Measurements from ENCODE around the gene SSC5D. TPM values are rescaled to one million over a fixed set of nuclear protein-coding genes. Genes with fewer than 3 reads are reported as not detected.

Gene SSC5D
- total RNA-seq, 1 experiment from 2014 or later: 1.5 TPM

DNA sequence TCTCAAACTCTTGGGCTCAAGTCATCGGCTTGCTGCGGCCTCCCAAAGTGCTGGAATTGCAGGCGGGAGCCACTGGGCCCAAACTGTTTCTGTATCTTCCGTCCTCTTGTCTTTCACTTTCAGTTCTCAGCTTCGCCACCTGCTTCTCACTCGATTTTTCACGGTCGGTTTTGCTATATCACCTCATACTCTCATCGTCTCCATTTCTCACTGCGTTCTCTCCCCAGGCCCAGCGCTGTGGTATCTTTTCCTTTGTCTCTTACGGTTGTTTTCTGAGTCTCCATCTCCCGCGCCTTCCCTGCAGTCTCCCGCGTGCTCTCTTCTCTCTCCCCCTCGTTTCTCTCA, 14.9 kb downstream of the SSC5D start:
- intact Hi-C loops (cut with micrococcal nuclease): no loop called here
- H4K20me1 ChIP-seq (ENCODE audit: insufficient read depth): no peaks in the 10 kb centered on the region
- H3K4me2 ChIP-seq (ENCODE audit: low read length): no peak overlapping the region
- no peaks in the 10 kb centered on the region for H3K79me2 ChIP-seq (ENCODE audit: insufficient read depth, low read length)
- ChIA-PET CTCF (interaction anchor here (0.8 to 1.4 kb wide), 7 partner anchors 8 to 622 kb away, joined by 3 to 8 read pairs (median 5); no protein-coding TSS in a partner anchor), RAD21 (ENCODE audit: low non-redundant PET in 1 of 2, low total read pairs in 2 of 2, uncharacterized antibody in 2 of 2, unreplicated experiment in 2 of 2) (interaction anchor here in 1 of 2 experiments (1.2 kb wide), 2 partner anchors 36 to 362 kb away, joined by 3 read pairs; no protein-coding TSS in a partner anchor), POLR2A (interaction anchor here (1.2 kb wide), 1 partner anchor 95 kb away, joined by 5 read pairs; the partner anchor contains the start of gene UBE2S)
- H3K4me1 ChIP-seq (ENCODE audit: control insufficient read depth in 1 of 2, insufficient read depth in 2 of 2, low read length in 2 of 2): peaks cover 0 to 4% of the 10 kb centered on the region in 2 experiments; a peak in 1 of 4 replicates
- no peaks in the 10 kb centered on the region for H3K27me3 ChIP-seq (ENCODE audit: insufficient read depth, low read length)
- no peak overlapping the region for H3K4me3 ChIP-seq (replicated peaks in 1 of 2; ENCODE audit: low read depth in 1 of 2, low read length in 2 of 2)
- no TSS peak for BruUV-seq (replicated peaks)
- no peak for TF ChIP-seq SRF (IDR thresholded peaks at IDR 0.05; ENCODE audit: low read depth)
- TF ChIP-seq ZNF274 (IDR thresholded peaks at IDR 0.05; ENCODE audit: low read depth, low read length): no peak
- no peak for TF ChIP-seq EZH2 (IDR thresholded peaks at IDR 0.05)
- no peak for TF ChIP-seq CEBPB (IDR thresholded peaks at IDR 0.05; ENCODE audit: low read depth)
- no peak for TF ChIP-seq POLR2A (IDR thresholded peaks at IDR 0.05; ENCODE audit: borderline replicate concordance, extremely low read depth, insufficient read depth, insufficient read length)
- TF ChIP-seq CBX3 (IDR thresholded peaks at IDR 0.05; ENCODE audit: low read depth): no peak
- TF ChIP-seq ELF1 (IDR thresholded peaks at IDR 0.05; ENCODE audit: borderline replicate concordance, low read depth): no peak
- no peak for TF ChIP-seq EGR1 (IDR thresholded peaks at IDR 0.05; ENCODE audit: low read depth)
- no peaks in the 10 kb centered on the region for H3K36me3 ChIP-seq (ENCODE audit: control insufficient read depth in 1 of 2, insufficient read depth in 2 of 2, low read length in 2 of 2)
- H3K9ac ChIP-seq (ENCODE audit: low read length): no peak overlapping the region
- no peaks in the 10 kb centered on the region for H3K9me3 ChIP-seq (ENCODE audit: control insufficient read depth in 1 of 2, insufficient read depth in 1 of 2, low read depth in 1 of 2, low read length in 2 of 2)
- no peaks in the 10 kb centered on the region for H3K9me2 ChIP-seq (ENCODE audit: insufficient read depth)
- no peak overlapping the region for H2AFZ ChIP-seq (ENCODE audit: low read depth, low read length, poor library complexity, severe bottlenecking)
- no peak for DNase-seq (ENCODE audit: low read depth, low spot score)
- H3K27ac ChIP-seq (ENCODE audit: low read depth, low read length): no peak overlapping the region
- no peak for ATAC-seq

DNA sequence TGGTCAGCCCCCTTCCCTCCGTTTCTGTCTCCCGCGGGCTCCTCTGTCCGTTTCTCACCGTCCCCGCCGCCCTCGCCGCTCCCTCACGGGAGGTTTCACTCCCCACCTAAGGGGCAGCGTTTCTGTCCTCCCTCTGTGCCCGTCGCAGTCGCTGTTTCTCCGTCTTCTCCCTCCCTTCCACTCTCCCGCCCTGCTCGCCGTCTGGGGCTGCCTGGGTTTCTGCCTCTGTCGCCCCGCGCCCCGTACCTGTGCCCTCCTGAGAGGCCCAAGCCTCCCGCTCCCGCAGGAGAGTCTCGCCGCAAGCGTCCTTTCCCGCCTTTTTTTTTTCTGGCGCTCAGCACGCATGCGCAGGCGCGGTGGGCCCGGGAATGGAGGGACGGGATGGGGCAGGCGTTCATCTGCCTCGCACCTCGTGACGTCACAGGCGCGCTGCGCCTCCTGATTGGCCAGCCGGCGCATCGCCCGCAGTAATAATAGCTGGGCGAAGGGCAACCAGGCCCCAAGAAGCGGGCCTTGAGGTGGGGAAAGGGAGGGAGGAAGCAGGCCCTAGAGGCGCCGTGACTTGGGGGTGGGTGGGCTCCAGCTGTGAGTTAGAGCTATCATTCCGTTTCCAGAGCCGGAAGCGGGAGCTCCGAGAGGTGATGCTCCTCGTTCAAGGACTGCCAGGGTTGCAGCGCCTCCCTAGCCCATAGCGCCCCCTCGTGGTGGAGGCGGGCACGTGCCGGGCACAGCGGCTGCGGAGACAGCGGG, 15.4 kb downstream of the SSC5D start:
- ATAC-seq (peak; percentile 96), DNase-seq (ENCODE audit: low read depth, low spot score) (peak; percentile 89)
- Histone ChIP-seq H3K4me1 (ENCODE audit: control insufficient read depth in 1 of 2, insufficient read depth in 2 of 2, low read length in 2 of 2) (peaks cover 0 to 4% of the 10 kb centered on the region in 2 experiments; a peak in 1 of 4 replicates), H3K4me3 (replicated peaks in 1 of 2; ENCODE audit: low read depth in 1 of 2, low read length in 2 of 2) (no peak overlapping the region), H3K27me3 (ENCODE audit: insufficient read depth, low read length) (no peaks in the 10 kb centered on the region), H3K9ac (ENCODE audit: low read length) (no peak overlapping the region), H3K36me3 (ENCODE audit: control insufficient read depth in 1 of 2, insufficient read depth in 2 of 2, low read length in 2 of 2) (no peaks in the 10 kb centered on the region), H4K20me1 (ENCODE audit: insufficient read depth) (no peaks in the 10 kb centered on the region), H3K4me2 (ENCODE audit: low read length) (peak overlapping the region; percentile 34; the same call in 1 of the 2 replicates), H3K9me2 (ENCODE audit: insufficient read depth) (no peaks in the 10 kb centered on the region), H3K27ac (ENCODE audit: low read depth, low read length) (no peak overlapping the region), H3K9me3 (ENCODE audit: control insufficient read depth in 1 of 2, insufficient read depth in 1 of 2, low read depth in 1 of 2, low read length in 2 of 2) (no peaks in the 10 kb centered on the region), H3K79me2 (ENCODE audit: insufficient read depth, low read length) (no peaks in the 10 kb centered on the region), H2AFZ (ENCODE audit: low read depth, low read length, poor library complexity, severe bottlenecking) (no peak overlapping the region)
- intact Hi-C loops (cut with micrococcal nuclease): no loop called here
- ChIA-PET RAD21 (ENCODE audit: low non-redundant PET in 1 of 2, low total read pairs in 2 of 2, uncharacterized antibody in 2 of 2, unreplicated experiment in 2 of 2) (interaction anchor here (0.7 to 1.2 kb wide), 5 partner anchors 36 to 363 kb away, joined by 3 to 4 read pairs (median 3); partner anchors contain the start of gene ISOC2 (in 1 of the 2)), CTCF (interaction anchor here (0.6 to 2.3 kb wide), 24 partner anchors 9 to 623 kb away, joined by 3 to 15 read pairs (median 4); partner anchors contain the start of genes FIZ1, ISOC2, NAT14 and ZNF524), POLR2A (interaction anchor here (1.1 to 1.2 kb wide), 2 partner anchors 28 to 96 kb away, joined by 5 to 6 read pairs; partner anchors contain the start of genes UBE2S and ZNF628)
- no TSS peak for BruUV-seq (replicated peaks)
- TF ChIP-seq ZFX (IDR thresholded peaks at IDR 0.05) (peak; percentile 49; the same call in 1 of the 2 replicates), ZNF274 (IDR thresholded peaks at IDR 0.05; ENCODE audit: low read depth, low read length) (no peak), CBX3 (IDR thresholded peaks at IDR 0.05; ENCODE audit: low read depth) (peak; percentile 97), RAD21 (IDR thresholded peaks at IDR 0.05; ENCODE audit: low read depth) (peak; percentile 94), TCF7L2 (IDR thresholded peaks at IDR 0.05; ENCODE audit: borderline replicate concordance, extremely low read depth, insufficient read depth, insufficient read length) (no peak), SRF (IDR thresholded peaks at IDR 0.05; ENCODE audit: low read depth) (no peak), EGR1 (IDR thresholded peaks at IDR 0.05; ENCODE audit: low read depth) (no peak), SIN3A (IDR thresholded peaks at IDR 0.05; ENCODE audit: low read depth) (no peak), CTCF (IDR thresholded peaks at IDR 0.05 in 2 of 3, conservative IDR thresholded peaks at IDR 0.05 in 1 of 3; ENCODE audit: borderline replicate concordance in 1 of 3, insufficient read depth in 1 of 3, low read depth in 2 of 3, low read length in 2 of 3) (peak; percentile 80 to 92 (median 89)), POLR2A (IDR thresholded peaks at IDR 0.05; ENCODE audit: borderline replicate concordance, extremely low read depth, insufficient read depth, insufficient read length) (no peak), YY1 (IDR thresholded peaks at IDR 0.05; ENCODE audit: extremely low read depth, insufficient replicate concordance, low read depth, low read length) (no peak), SP1 (IDR thresholded peaks at IDR 0.05; ENCODE audit: low read depth) (peak; percentile 71)
- TF ChIP-seq, protein P1, sequence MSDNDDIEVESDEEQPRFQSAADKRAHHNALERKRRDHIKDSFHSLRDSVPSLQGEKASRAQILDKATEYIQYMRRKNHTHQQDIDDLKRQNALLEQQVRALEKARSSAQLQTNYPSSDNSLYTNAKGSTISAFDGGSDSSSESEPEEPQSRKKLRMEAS (IDR thresholded peaks at IDR 0.05): peak; percentile 100
